Liver (tissue), 9 donors: ENCODE measurements around the gene C19orf47. TPM values are rescaled to one million over a fixed set of nuclear protein-coding genes. Genes with fewer than 3 reads are reported as not detected.
A peak's percentile ranks its signal among the peaks of the same experiment; 100 is the strongest.

ENCODE experiments used
- DNase-seq: peaks from one replicate; pipeline ENCODE4 v3.0.0-alpha.2; 2017; ENCODE audit warnings: low spot score
- H3K27ac ChIP-seq, 2 donors: one replicate each; pipeline ENCODE4 v1.7.0; 2013; ENCODE audit warnings: inconsistent platforms in 2 of 2, low read length in 2 of 2, control low read depth in 1 of 2, low read depth in 1 of 2, mild to moderate bottlenecking in 1 of 2
- H3K27me3 ChIP-seq, 4 donors: one replicate each; pipeline versions ENCODE4 v1.6.1 to v1.7.0; 2013; ENCODE audit warnings: low read length in 3 of 4, inconsistent platforms in 1 of 4, mild to moderate bottlenecking in 1 of 4, moderate library complexity in 1 of 4; ENCODE audit not compliant: control insufficient read depth in 4 of 4, insufficient read depth in 4 of 4
- H3K36me3 ChIP-seq, 4 donors: one replicate each; pipeline versions ENCODE4 v1.6.1 to v1.7.0; 2013; ENCODE audit warnings: low read length in 3 of 4, mild to moderate bottlenecking in 3 of 4, low read depth in 1 of 4, moderate library complexity in 1 of 4; ENCODE audit not compliant: control insufficient read depth in 4 of 4, insufficient read depth in 3 of 4
- H3K4me1 ChIP-seq, 4 donors: one replicate each; pipeline versions ENCODE4 v1.6.1 to v1.7.0; 2013; ENCODE audit warnings: low read length in 3 of 4, mild to moderate bottlenecking in 3 of 4, moderate library complexity in 1 of 4; ENCODE audit not compliant: control insufficient read depth in 4 of 4, insufficient read depth in 4 of 4
- H3K4me3 ChIP-seq, 3 donors: one replicate each; pipeline versions ENCODE4 v1.6.1 to v1.7.0; 2013; ENCODE audit warnings: low read length in 3 of 3, control low read depth in 1 of 3, low read depth in 1 of 3, mild to moderate bottlenecking in 1 of 3
- H3K9ac ChIP-seq, 2 donors: one replicate each; pipeline ENCODE4 v1.7.0; 2013; ENCODE audit warnings: low read length in 2 of 2, mild to moderate bottlenecking in 2 of 2, moderate library complexity in 2 of 2, control low read depth in 1 of 2, low read depth in 1 of 2
- H3K9me3 ChIP-seq, 4 donors: one replicate each; pipeline versions ENCODE4 v1.6.1 to v1.7.0; 2013; ENCODE audit warnings: low read length in 3 of 4; ENCODE audit not compliant: control insufficient read depth in 4 of 4
- EGR1 ChIP-seq, 2 donors: IDR thresholded peaks; 2 replicates each; pipeline ENCODE4 v1.6.1; 2016 to 2018; ENCODE audit warnings: antibody characterized with exemption in 2 of 2, low read depth in 2 of 2
- FOXA1 ChIP-seq: IDR thresholded peaks from 2 replicates; pipeline ENCODE4 v1.6.1; 2016; ENCODE audit warnings: antibody characterized with exemption
- FOXA2 ChIP-seq: IDR thresholded peaks from 2 replicates; pipeline ENCODE4 v1.6.1; 2016; ENCODE audit warnings: antibody characterized with exemption
- GABPA ChIP-seq, 2 donors: IDR thresholded peaks in 1 of 2; conservative IDR thresholded peaks in 1 of 2; 2 replicates each; pipeline ENCODE4 v1.6.1; 2016; ENCODE audit warnings: antibody characterized with exemption in 2 of 2, mild to moderate bottlenecking in 1 of 2, moderate library complexity in 1 of 2
- HNF4A ChIP-seq, 2 donors: conservative IDR thresholded peaks; 2 replicates each; pipeline ENCODE4 v1.6.1; 2016; ENCODE audit warnings: antibody characterized with exemption in 2 of 2, mild to moderate bottlenecking in 2 of 2
- HNF4G ChIP-seq: IDR thresholded peaks from 2 replicates; pipeline ENCODE4 v1.6.1; 2016; ENCODE audit warnings: antibody characterized with exemption
- JUND ChIP-seq, 2 donors: IDR thresholded peaks; 2 replicates each; pipeline ENCODE4 v1.6.1; 2016; ENCODE audit warnings: antibody characterized with exemption in 2 of 2
- NR2F2 ChIP-seq: IDR thresholded peaks from 2 replicates; pipeline ENCODE4 v1.6.1; 2016; ENCODE audit warnings: antibody characterized with exemption
- RAD21 ChIP-seq, 2 donors: IDR thresholded peaks; 2 replicates each; pipeline ENCODE4 v1.6.1; 2016; ENCODE audit warnings: antibody characterized with exemption in 2 of 2, mild to moderate bottlenecking in 2 of 2
- RXRA ChIP-seq, 2 donors: IDR thresholded peaks; 2 replicates each; pipeline ENCODE4 v1.6.1; 2017 to 2018; ENCODE audit warnings: antibody characterized with exemption in 2 of 2, mild to moderate bottlenecking in 1 of 2
- SP1 ChIP-seq: IDR thresholded peaks from 2 replicates; pipeline ENCODE4 v1.6.1; 2018; ENCODE audit warnings: antibody characterized with exemption, mild to moderate bottlenecking
- TAF1 ChIP-seq: conservative IDR thresholded peaks from 2 replicates; pipeline ENCODE4 v1.6.1; 2016; ENCODE audit warnings: antibody characterized with exemption, mild to moderate bottlenecking
- YY1 ChIP-seq: IDR thresholded peaks from 2 replicates; pipeline ENCODE4 v1.6.1; 2016; ENCODE audit warnings: antibody characterized with exemption, mild to moderate bottlenecking
- WGBS: extraction: QIAGEN DNeasy Blood & Tissue Kit; methylation state at CpG from one replicate; pipeline ENCODE4 v1.1.7; 2013; 5-methylcytosine and 5-hydroxymethylcytosine counted together
- polyA plus RNA-seq, 2 donors: library from polyadenylated mRNA; stranded (reverse) in 1 of 2; unstranded in 1 of 2; fragments of 200-250 nt in 1 of 2; fragments of >200 nt in 1 of 2; fragmentation: Nextera tagmentation in 1 of 2; extraction: Ambion mirVana in 1 of 2; gene quantifications; one replicate each; pipeline versions ENCODE4 v1.2.1 to v1.2.3, GENCODE V29; 2013 to 2015
- total RNA-seq, 2 donors: library from RNA; depleted of rRNA; stranded (reverse); fragments of >200 nt; gene quantifications; one replicate each; pipeline ENCODE4 v1.2.3, GENCODE V29; 2014
- TF ChIP-seq, protein P1 (sequence below): IDR thresholded peaks from 2 replicates; pipeline ENCODE4 v1.6.1; 2016; ENCODE audit warnings: antibody characterized with exemption
- TF ChIP-seq, protein P2 (sequence below): fragments of 150-350 bp; IDR thresholded peaks from 2 replicates; pipeline ENCODE4 v1.5.1; 2017; ENCODE audit warnings: improper control_type of control experiment, low read depth, low read length; ENCODE audit not compliant: missing input control
- TF ChIP-seq, protein P3 (sequence below): IDR thresholded peaks from 2 replicates; pipeline ENCODE4 v1.6.1; 2016; ENCODE audit warnings: antibody characterized with exemption
- TF ChIP-seq, protein P4 (sequence below): IDR thresholded peaks from 2 replicates; pipeline ENCODE4 v1.6.1; 2016; ENCODE audit warnings: antibody characterized with exemption
- TF ChIP-seq, protein P5 (sequence below): IDR thresholded peaks from 2 replicates; pipeline ENCODE4 v1.6.1; 2016; ENCODE audit warnings: antibody characterized with exemption, mild to moderate bottlenecking
- donor health status: healthy.
- donor health status: healthy.
- donor health status: healthy.
- donor health status: healthy.
- donor health status: healthy.

Gene C19orf47
- total and polyA plus RNA-seq, 4 donors = 3.9 to 6.0 (median 5.0) TPM

DNA sequence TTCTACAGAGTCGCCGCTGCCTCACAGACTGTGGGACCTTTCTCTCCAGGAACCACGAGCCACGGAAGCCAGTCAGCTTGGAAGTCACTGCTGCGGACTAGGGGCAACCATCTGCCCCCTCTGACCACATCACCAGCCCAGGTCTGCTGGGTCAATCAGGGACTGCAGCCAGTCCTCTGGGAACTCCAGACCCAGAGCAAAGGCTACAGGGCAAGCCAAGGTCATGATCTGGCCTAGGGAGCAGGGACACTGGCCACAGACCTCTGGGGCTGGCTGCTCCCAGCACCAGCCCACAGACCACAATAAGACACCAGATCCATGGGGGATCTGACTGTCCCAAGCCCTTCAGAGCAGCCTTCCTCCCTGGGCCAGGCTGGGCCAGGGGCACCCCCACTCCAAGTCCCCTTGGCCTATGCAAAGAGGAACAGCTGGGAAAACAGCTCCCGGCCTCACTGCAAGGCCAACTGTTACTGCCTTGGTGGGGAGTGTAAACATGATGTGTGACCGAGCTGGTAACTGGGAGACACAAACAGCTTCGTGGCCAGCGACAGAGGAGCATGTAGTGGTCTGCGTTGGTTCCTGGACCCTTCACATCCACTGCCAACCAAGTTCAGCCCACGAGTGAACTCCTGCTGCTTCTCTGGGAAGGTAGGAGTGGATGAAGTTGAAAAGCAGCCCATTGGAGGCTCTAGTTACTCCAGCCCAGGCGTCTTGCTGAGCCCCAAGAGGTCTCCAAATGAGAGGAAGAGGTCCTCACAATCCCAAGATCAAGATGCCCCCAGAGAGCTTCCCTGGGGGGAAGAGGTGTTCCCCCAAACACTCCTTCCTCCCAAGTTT, 64.6 kb downstream of the C19orf47 start (continued):
- TF ChIP-seq, protein P1, sequence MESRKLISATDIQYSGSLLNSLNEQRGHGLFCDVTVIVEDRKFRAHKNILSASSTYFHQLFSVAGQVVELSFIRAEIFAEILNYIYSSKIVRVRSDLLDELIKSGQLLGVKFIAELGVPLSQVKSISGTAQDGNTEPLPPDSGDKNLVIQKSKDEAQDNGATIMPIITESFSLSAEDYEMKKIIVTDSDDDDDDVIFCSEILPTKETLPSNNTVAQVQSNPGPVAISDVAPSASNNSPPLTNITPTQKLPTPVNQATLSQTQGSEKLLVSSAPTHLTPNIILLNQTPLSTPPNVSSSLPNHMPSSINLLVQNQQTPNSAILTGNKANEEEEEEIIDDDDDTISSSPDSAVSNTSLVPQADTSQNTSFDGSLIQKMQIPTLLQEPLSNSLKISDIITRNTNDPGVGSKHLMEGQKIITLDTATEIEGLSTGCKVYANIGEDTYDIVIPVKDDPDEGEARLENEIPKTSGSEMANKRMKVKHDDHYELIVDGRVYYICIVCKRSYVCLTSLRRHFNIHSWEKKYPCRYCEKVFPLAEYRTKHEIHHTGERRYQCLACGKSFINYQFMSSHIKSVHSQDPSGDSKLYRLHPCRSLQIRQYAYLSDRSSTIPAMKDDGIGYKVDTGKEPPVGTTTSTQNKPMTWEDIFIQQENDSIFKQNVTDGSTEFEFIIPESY = peak; percentile 83
- TF ChIP-seq, protein P2, sequence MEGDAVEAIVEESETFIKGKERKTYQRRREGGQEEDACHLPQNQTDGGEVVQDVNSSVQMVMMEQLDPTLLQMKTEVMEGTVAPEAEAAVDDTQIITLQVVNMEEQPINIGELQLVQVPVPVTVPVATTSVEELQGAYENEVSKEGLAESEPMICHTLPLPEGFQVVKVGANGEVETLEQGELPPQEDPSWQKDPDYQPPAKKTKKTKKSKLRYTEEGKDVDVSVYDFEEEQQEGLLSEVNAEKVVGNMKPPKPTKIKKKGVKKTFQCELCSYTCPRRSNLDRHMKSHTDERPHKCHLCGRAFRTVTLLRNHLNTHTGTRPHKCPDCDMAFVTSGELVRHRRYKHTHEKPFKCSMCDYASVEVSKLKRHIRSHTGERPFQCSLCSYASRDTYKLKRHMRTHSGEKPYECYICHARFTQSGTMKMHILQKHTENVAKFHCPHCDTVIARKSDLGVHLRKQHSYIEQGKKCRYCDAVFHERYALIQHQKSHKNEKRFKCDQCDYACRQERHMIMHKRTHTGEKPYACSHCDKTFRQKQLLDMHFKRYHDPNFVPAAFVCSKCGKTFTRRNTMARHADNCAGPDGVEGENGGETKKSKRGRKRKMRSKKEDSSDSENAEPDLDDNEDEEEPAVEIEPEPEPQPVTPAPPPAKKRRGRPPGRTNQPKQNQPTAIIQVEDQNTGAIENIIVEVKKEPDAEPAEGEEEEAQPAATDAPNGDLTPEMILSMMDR = no peak
- TF ChIP-seq EGR1 (IDR thresholded peaks at IDR 0.05; ENCODE audit: low read depth in 2 of 2) = peak in 1 of 2 donors; percentile 79
- TF ChIP-seq JUND (IDR thresholded peaks at IDR 0.05) = peak in 1 of 2 donors; percentile 82
- peak in 1 of 2 donors; percentile 76 for TF ChIP-seq GABPA (IDR thresholded peaks at IDR 0.05 in 1 of 2, conservative IDR thresholded peaks at IDR 0.05 in 1 of 2)

DNA sequence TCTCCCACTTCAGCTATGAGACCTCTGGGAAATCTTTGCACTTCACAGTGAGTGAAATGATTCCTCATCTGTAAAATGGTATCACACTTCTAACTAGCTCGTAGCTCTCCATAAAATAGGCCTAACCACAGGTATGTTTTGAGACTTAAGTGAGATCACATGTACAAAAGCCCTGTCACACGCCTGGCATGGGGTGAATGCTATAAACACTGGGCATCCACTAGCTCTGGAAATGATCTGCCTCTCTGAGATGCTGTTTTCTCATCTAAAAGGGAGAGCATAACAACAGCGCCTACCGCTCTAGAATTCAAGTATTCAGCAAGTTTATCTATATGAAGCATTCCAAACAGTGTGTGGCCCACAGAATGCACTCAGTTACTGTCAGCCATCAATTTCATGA, 65.3 kb downstream of the C19orf47 start:
- no peak for DNase-seq
- H3K27ac ChIP-seq = peak overlapping the region; percentile 92 to 93
- no peaks in the 10 kb centered on the region for H3K27me3 ChIP-seq
- TF ChIP-seq, protein P3, sequence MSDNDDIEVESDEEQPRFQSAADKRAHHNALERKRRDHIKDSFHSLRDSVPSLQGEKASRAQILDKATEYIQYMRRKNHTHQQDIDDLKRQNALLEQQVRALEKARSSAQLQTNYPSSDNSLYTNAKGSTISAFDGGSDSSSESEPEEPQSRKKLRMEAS = no peak
- TF ChIP-seq RAD21 (IDR thresholded peaks at IDR 0.05) = no peak
- TF ChIP-seq HNF4A (conservative IDR thresholded peaks at IDR 0.05) = no peak
- TF ChIP-seq NR2F2 = no peak
- TF ChIP-seq EGR1 (IDR thresholded peaks at IDR 0.05; ENCODE audit: low read depth in 2 of 2) = no peak
- TF ChIP-seq, protein P4, sequence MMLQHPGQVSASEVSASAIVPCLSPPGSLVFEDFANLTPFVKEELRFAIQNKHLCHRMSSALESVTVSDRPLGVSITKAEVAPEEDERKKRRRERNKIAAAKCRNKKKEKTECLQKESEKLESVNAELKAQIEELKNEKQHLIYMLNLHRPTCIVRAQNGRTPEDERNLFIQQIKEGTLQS = no peak
- TF ChIP-seq TAF1 = no peak
- TF ChIP-seq, protein P5, sequence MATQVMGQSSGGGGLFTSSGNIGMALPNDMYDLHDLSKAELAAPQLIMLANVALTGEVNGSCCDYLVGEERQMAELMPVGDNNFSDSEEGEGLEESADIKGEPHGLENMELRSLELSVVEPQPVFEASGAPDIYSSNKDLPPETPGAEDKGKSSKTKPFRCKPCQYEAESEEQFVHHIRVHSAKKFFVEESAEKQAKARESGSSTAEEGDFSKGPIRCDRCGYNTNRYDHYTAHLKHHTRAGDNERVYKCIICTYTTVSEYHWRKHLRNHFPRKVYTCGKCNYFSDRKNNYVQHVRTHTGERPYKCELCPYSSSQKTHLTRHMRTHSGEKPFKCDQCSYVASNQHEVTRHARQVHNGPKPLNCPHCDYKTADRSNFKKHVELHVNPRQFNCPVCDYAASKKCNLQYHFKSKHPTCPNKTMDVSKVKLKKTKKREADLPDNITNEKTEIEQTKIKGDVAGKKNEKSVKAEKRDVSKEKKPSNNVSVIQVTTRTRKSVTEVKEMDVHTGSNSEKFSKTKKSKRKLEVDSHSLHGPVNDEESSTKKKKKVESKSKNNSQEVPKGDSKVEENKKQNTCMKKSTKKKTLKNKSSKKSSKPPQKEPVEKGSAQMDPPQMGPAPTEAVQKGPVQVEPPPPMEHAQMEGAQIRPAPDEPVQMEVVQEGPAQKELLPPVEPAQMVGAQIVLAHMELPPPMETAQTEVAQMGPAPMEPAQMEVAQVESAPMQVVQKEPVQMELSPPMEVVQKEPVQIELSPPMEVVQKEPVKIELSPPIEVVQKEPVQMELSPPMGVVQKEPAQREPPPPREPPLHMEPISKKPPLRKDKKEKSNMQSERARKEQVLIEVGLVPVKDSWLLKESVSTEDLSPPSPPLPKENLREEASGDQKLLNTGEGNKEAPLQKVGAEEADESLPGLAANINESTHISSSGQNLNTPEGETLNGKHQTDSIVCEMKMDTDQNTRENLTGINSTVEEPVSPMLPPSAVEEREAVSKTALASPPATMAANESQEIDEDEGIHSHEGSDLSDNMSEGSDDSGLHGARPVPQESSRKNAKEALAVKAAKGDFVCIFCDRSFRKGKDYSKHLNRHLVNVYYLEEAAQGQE = no peak
- no peak for TF ChIP-seq FOXA1
- no peak for TF ChIP-seq RXRA (IDR thresholded peaks at IDR 0.05)
- TF ChIP-seq YY1 = no peak
- TF ChIP-seq GABPA (IDR thresholded peaks at IDR 0.05 in 1 of 2, conservative IDR thresholded peaks at IDR 0.05 in 1 of 2) = no peak
- TF ChIP-seq HNF4G = no peak
- no peak for TF ChIP-seq JUND (IDR thresholded peaks at IDR 0.05)
- TF ChIP-seq, protein P2 = no peak
- TF ChIP-seq, protein P1 = no peak
- no peak for TF ChIP-seq FOXA2
- no peak for TF ChIP-seq SP1
- H3K9ac ChIP-seq = peak overlapping the region; percentile 63 to 73
- peaks cover 32 to 68% (median 59%) of the 10 kb centered on the region in 4 donors for H3K4me1 ChIP-seq
- H3K9me3 ChIP-seq = no peaks in the 10 kb centered on the region
- WGBS = 72% methylated on average over 4 of the region's 4 CpGs
- no peaks in the 10 kb centered on the region for H3K36me3 ChIP-seq
- H3K4me3 ChIP-seq = peak overlapping the region in 2 of 3 donors; percentile 22 to 54
